SKM-1 treated with dmso at 0.1 percent for 144 hours (cell line): ENCODE results near the gene SPACA6.

ENCODE experiments used
- DNase-seq: peaks from one replicate; lab custom pipeline; 2025; ENCODE audit not compliant: unreplicated experiment; lab: John Stamatoyannopoulos, UW

SPACA6 gene

DNA sequence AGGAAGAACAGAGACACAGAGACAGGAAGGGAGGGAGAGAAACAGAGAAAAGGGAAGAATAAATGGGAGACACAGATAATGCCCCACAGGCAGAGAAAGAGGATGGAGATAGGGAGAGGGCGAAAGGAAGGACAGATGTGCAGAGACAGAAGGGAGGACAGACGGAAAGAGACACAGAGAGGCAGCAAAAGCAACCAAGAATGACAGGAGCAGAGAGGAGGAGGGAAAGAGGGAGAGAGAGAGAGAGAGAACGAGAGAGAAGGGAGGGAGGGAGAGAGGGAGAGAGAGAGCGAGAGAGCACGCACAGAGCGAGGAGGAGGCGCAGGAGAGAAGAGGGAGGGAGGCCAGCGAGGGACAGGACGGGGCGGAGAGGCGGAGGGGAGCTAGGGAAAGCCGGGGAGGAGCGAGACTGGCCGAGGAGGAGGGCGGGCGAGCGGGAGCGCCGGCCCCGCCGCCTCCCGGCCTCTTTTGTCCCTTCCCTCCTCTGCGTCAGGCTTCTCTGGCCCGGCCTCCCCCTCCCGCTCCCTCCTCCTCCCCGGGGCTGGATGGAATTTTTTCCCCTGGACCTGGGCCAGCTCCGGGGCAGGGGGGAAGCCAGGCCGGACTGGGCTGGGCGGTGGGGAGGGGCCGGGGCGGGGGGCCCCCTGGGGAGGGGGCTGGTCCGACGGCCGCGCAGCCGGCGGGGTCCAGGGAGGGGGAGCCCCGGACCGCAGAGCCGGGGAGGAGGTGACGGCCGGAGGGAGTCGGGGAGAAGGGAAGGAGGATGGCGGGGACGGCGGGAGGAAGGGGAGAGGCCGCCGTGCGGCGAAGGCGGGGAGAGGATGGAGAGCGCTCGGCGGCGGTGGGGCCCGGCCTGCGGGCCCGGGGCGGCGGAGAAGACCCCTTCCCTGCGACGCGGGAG lies 4.2 kb upstream of the SPACA6 start:
- no peak for DNase-seq

DNA sequence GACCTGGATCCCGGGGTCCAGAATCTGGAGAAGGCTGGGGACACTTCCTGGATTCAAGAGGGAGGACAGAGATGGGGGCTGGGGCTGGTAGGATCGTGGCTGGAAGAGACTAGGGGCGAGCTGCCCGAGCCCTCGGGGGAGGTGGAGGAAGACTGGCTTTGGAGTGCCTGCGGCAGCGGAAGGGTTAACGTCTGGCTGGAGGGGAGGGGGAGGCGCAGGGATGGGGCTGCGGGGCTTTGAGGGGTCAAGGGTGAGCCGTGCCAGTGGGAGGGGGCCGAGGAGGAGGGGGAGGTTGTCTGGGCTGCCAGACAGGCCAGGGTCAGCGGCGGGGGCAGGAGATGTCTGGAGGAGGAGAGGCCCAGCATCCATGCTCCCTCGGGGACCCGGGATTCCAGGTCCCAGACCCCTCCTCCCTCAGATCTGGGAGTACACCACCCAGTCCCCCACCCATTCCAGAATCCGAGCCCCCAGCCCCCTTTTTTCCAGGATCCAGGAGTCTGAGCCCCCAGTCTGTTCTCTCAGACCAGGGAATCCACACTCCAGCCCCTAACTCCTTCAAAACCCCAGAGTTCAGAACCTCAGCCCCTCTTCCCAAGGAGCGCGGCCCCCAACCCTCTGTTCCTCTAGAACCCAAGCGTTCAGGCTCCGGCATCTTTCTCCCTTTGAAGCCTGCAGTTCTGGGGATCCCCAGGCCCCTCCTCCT lies 3.2 kb upstream of the SPACA6 start:
- no peak for DNase-seq

DNA sequence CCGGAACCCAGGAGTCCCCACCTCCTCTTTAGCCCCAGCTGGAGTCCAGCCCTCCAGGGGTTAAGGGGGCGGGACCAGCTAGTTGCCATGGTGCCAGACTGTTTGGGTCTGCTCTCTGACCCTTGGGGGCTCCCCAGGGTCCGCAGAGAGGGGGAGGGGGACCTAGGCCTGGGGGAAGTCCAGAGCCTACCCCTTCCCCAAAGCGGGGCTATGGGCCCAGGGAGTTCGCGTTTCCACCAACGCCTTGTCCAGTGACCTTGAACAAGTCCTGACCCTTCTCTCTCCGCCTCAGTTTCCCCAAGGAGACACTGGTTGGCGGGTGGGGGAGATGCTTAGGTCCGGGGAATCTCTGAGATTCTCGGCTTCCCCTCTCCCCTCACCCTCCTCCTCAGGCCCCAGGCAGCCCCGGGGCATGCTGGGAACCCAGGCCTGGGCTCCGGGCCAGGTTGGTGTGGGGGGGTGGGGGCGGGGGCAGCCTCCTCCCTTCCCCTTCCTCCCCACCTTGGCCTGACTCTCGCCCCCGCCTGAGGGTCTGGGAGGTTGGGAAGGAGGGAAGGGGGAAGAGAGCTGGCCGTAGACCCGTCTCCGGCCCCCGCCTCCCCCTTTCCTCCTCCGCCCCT lies 2.6 kb upstream of the SPACA6 start:
- no peak for DNase-seq

DNA sequence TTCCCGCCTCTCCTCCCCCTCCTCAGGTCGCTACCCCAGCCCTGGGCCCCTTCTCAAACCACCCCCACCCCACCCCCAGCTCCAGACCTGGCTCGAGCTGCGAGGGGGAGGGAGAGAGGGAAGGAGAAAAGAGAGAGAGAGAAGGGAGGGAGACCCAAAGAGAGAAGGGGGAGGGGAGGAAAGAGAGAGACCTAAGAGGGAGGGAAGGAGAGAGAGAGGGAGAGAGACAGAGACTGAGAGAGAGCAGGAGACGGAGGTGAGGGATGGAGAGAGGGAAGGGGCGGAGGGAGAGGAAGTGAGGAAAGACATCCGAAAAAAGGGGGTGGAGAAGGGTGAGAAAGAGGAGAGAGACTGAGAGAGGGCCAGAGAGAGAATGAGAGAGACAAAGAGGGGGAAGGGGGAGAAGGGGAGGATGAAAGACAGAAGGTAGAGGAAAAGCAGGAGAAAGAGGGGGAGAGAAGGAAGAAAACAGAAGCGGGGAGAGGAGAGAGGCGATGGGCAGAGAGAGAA lies 2.0 kb upstream of the SPACA6 start:
- DNase-seq, result no peak

DNA sequence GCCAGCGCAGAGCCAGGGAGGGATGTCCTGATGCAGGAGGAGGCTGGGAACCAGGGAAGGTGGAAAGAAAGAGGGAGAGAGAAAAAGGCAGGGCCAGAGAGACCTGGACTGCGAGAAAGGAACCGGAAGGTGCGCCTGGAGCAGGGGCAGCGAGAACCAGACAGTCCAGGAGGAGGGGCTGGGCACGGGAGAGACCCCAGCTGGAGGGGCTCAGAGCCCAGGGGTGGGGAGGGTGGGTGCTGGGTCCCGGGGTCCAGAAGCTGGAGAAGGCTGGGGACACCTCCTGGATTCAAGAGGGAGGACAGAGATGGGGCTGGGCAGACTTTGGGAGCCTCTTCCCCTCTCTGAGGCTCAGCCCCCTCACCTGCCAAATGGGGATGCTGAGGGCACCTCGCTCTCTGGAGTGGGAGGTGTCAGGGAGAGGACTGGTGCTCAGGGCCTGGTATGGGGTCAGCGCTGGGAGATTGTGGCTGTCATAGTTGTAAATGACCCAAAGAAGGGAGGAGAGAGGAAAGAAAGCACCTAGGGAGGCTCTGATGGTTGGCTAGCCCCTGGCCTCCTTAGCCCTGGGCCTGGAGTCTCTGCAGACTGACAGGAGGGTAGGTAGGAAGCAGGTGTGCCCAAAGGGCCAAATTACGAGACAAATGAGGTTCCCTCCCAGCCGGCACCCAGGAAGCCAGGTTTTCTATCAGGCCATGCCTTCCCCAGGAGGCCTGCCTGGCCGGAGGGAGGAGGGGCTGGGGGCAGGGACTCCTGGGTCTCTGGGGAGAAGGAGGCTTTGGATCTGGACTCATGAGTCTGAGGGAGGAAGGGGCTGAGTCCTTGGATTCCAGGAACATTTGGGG lies 1.3 kb upstream of the SPACA6 start:
- no peak for DNase-seq

DNA sequence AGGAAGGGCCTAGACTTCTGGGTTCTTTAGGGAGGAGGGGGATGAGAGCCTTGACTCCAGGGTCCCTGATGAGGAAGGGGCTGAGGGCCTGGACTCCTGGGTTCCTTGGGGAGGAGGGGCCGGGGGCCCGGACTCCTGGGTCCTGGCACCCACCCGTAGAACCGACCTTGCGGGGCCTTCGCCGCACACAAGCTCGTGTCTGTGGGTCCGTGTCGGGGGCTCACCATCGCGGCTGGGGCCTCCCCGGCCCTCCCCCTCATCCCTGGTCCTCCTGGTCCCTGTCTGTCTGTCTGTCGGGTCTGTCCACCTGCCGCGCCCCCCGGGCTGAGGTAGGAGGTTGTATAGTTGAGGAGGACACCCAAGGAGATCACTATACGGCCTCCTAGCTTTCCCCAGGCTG lies 662 bp upstream of the SPACA6 start:
- no peak for DNase-seq

DNA sequence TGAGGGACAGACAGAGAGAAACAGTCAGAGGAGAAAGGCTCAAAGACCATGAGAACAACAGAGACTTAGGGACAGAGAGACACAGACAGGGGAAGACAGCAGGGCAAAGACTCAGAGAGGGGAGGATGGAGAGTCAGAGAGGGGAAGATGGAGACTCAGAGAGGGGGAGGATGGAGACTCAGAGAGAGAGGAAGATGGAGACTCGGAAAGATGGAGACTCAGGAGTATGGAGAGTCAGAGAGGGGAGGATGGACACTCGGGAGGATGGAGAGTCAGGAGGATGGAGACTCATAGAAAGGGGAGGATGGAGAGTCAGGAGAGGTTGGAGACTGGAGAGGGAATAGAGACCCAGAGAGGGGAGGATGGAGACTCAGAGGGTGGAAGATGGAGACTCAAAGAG lies 689 bp downstream of the SPACA6 start:
- DNase-seq, result no peak

DNA sequence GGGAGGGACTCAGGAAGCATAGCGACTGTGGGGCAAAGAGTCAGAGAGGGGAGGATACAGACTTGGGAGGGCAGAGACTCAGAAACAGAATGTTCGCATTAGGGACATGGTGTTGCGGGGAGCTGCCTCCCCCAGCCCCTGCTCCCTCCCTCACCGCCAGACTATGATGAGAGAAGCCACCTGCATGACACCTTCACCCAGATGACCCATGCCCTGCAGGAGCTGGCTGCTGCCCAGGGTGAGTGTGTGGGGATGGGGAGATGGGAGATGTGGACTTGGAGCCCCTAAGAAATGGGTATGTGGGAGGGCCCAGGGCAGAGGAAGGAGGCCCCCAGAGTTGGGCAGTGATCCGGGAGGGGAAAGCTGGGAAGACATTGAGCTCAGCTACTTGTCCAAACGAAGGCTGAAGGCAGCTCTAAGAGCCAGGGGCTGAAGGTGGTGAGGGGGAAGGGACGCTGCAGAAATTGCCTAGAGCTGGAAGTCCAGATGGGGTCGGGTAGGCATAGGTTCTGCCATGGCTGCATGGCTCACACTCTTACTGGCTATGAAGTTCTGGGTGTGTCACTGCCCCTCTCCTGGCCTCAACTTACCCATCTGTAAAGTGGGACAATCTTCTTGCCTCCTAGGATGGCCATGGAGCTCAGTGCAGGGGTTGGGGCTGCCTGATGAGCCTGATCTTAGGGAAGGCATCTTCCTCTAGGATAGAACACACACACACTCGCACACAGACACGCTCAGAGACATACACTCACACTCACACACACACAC lies 1.4 kb downstream of the SPACA6 start:
- no peak for DNase-seq

DNA sequence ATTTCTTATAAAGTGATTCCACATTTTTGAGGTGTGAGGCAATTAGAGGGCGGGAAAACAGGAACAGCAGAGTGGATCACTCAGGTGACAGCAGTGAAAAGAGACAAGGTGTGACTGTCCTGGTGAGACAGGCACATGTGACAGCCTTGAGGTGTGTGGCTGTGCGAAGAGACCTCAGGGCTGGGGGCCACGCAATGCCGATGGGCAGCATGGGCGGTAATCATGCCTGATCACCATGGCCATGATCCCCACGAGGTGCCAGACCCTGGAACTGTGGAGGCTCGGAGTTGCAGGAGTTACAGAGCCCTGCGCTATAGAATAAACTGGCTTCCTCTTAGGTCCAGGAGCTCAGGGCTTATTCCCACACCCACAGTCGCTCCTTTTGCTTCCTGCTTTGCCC lies 2.0 kb downstream of the SPACA6 start:
- DNase-seq, result no peak

DNA sequence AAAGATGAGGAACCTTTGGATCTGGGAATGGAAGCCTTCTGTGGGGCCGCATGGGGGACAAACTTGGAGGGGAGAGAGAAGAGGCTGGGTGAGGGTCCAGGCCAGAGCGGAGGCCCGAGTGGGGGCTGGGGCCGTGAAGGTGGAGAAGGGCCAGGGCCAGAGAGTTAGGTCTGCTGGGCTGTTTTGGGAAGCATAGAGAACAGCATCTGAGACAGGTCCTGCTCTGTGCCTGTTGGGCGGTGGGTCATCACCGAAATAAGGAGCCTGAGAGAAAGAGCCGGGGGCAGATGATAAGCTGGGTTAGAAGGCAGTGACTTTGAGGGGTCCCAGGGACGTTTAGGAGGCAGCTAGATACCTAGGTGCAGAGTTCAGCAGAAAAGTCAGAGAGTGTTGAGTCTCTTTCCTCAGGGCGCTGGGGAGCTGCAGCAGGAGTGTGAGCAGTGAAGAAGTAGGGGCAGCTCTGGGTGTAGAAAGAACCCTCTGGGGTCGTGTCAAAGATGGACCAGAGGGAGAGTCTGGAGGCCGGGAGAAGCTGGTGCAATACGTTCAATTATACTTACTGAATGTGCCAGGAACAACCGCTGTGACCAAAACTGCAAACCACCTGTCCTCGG lies 2.7 kb downstream of the SPACA6 start:
- DNase-seq, result no peak

DNA sequence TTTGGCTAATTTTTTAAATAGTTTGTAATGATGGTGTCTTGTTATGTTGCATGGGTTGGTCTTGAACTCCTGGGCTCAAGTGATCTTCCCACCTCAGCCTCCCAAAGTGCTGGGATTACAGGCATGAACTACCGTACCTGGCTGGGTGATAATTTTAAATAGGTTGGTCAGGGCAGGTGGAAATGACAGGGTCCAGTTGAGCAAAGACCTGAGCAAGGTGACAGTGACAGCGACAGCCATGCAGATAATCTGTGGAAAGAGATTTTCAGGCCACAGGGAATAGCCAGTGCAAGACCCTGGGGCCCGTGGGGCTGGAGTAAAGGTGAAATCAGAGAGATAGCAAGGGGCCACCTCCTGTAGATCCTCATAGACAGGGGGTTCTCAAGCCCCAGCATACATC lies 3.5 kb downstream of the SPACA6 start:
- no peak for DNase-seq

DNA sequence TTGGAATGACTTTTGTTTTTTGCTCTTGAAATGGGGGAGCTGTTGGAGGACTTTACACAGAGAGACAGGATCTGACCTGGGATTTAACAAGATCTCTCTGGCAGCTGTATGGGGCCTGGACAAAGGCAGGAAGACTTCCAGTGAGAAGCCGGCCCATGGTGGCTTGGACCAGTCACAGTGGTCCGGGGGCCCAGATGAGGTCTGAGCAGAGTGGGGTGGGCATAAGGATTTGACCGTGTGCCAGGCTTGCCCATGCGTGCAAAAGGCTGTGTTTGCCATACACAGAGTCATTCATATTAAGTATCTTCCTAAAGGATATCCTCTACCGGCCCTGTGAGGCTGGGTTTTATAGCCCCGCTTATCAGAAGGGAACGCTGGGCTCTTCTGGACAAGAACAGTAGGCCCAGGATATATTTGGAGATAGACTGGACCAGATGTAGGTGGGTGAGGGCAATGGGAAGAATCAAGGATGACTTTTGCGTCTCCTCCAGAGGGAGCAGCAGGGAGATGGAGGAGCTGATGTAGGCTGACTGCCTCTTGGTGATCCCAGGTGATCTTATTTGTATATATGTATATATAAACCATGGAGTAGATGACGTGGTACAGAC lies 4.1 kb downstream of the SPACA6 start:
- DNase-seq, result no peak

DNA sequence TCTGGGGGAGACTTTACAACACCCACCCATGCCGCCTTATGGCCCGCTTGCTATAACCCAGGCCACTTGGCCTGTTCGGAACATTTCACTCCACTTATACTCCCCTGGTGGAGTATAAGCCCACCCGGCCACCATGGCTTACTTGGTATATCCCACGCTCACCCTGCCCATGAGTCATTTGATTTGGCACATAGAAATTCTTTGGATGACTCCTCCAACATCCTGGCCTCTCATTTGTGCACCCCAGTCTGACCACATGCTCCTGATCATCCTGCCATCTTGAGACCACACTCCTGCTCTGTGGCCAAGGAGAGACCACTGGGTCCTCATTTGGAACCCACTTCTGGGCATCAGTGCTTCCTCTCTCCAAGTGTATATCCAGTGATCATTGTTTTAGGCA lies 5.2 kb downstream of the SPACA6 start:
- no peak for DNase-seq

DNA sequence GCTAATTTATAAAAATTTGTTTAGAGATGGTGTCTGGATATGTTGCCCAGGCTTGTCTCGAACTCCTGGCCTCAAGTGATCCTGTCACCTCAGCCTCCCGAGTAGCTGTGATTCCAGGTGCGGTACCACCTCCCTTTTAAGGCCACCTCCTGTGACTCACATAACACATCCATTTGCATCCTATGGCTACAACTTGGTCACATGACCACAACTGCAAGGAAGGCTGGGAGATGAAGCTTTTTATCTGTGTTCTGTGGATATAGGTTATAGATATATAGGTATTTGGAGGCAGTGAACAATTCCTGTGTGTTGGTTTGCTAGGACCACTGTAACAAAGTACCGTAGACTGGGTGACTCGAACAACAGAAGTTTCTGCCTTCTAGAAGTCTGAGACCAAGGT lies 6.0 kb downstream of the SPACA6 start:
- DNase-seq, result no peak

DNA sequence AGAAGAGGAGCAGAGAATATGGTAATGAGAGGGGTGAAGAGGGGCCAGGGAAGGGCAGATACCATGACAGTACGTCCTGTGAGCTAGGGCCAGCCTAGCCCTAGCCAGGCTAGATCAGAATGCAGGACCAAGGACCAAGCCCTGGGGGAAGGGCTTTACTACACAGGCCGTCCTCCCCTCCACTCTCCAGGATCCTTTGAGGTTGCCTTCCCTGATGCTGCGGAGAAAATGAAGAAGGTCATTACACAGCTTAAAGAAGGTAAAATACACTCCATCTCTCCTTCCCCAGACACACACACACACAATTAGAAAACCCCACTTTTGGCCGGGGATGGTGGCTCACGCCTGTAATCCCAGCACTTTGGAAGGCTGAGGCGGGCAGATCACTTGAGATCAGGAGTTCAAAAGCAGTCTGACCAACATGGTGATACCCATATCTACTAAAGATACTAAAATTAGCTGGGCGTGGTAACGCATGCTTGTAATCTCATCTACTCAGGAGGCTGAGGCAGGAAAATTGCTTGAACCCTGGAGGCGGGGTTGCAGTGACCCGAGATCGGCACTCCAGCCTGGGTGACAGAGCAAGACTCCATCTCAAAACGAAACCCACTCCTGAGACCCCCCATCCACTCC lies 8.5 kb downstream of the SPACA6 start:
- DNase-seq, result no peak

DNA sequence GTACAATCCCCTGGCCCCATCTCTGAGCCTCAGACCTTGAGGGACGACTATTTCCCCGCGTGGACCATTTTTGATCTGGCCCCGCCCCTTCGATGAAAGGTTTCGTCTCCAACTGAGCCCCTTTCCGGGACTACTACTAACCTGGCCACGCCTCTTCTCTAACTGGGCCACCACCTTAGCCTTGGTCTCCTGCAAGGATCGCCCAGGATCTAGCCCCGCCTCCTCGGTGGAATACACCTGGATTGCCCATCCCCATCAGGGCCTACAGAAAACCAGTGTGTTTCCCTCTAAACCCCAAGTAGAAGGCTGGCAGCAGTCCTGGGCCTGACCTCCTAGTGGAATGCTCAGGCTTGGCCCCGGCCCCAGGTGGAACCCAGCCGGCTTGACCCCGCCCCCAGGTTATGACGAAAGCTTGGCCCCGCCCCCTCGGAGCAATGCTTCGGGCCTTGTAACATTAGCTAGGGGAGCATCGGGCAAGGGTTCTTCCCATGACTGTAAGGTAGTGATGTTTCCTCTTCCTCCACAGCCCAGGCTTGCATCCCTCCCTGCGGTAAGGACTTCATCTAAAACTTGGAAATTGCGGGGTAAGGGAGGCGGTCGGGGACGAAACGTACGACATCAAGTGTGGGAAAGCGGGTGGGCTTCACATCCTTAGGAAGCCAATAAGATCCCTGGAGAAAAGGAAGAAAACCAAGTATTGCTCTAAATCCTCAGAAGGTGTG lies 9.1 kb downstream of the SPACA6 start:
- no peak for DNase-seq

DNA sequence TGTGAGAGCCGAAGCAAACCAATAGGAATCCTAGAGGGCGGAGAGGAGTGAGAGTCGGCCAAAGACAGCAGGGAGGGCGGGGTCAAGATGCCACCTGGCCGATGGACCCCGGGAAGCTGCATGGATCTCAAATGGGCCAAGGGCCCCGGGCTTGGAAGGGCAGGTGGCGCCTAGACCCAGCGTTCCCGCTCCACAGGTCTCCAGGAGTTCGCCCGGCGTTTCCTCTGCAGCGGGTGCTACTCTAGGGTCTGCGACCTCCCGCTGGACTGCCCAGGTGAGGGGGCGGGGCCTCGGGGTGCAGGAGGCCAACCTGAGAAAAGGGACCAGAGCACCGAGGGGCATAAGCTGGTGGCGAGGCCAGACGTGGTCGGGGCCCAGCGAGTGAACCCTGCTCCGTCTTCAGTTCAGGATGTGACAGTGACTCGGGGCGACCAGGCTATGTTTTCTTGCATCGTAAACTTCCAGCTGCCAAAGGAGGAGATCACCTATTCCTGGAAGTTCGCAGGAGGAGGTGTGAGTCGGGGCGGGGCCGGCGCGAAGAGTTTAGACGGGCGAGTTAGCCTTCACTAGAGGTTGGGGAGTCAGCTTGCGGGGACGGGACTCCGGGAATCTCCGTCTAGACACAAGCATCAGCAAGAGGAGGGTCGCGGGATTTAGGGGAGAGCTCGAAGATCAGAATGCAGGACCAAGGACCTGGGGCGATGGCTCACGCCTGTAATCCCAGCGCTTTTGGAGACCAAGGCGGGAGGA lies 9.9 kb downstream of the SPACA6 start:
- DNase-seq, result no peak
